ENCODE data around the gene USF3.

DNA sequence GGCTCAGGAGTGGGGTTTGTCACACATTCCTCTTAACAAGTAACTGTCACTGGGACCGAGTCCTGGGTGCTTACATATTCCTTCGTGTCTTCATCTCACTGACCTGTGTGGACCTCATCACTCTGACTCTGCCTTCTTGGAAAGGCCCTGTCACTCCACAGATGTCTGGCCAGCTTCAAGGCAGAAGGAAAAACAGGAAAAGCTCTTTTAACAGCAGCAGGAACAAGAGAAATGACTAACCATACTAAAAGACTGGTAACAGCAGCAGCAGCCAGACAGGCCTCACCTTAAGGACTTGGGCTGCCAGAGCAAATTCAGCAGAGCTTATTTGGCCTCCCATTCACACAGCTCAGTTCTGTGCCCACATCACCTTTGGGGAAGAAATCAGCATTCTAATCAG lies 68.1 kb downstream of the USF3 start:
- TF ChIP-seq, protein P1, sequence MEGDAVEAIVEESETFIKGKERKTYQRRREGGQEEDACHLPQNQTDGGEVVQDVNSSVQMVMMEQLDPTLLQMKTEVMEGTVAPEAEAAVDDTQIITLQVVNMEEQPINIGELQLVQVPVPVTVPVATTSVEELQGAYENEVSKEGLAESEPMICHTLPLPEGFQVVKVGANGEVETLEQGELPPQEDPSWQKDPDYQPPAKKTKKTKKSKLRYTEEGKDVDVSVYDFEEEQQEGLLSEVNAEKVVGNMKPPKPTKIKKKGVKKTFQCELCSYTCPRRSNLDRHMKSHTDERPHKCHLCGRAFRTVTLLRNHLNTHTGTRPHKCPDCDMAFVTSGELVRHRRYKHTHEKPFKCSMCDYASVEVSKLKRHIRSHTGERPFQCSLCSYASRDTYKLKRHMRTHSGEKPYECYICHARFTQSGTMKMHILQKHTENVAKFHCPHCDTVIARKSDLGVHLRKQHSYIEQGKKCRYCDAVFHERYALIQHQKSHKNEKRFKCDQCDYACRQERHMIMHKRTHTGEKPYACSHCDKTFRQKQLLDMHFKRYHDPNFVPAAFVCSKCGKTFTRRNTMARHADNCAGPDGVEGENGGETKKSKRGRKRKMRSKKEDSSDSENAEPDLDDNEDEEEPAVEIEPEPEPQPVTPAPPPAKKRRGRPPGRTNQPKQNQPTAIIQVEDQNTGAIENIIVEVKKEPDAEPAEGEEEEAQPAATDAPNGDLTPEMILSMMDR (conservative IDR thresholded peaks at IDR 0.05; ENCODE audit: low read length), result no peak
- no peak for TF ChIP-seq EZH2phosphoT487 (IDR thresholded peaks at IDR 0.05; ENCODE audit: borderline replicate concordance)
